ENCODE results near the gene CEP63.

Gene CEP63

GRCh38 chr3:134471521-134472193 lies 14.2 kb upstream of the CEP63 start:
- DNase-seq = no peak

GRCh38 chr3:134472831-134473230 lies 13.0 kb upstream of the CEP63 start:
- DNase-seq = no peak

GRCh38 chr3:134473868-134474546 lies 11.8 kb upstream of the CEP63 start:
- DNase-seq = peak; percentile 25 to 79

GRCh38 chr3:134474956-134475355 lies 10.9 kb upstream of the CEP63 start:
- no peak for DNase-seq

GRCh38 chr3:134476306-134476705 lies 9.6 kb upstream of the CEP63 start:
- DNase-seq = no peak

GRCh38 chr3:134477002-134477401 lies 8.9 kb upstream of the CEP63 start:
- no peak for DNase-seq

- DNase-seq = no peak
These were observed 7.9 kb upstream of the CEP63 start for GRCh38 chr3:134477938-134478337.

- DNase-seq = no peak
These were observed 5.3 kb upstream of the CEP63 start for GRCh38 chr3:134480546-134480945.

GRCh38 chr3:134481166-134481565 lies 4.7 kb upstream of the CEP63 start:
- no peak for DNase-seq

GRCh38 chr3:134482622-134483021 lies 3.2 kb upstream of the CEP63 start:
- no peak for DNase-seq

GRCh38 chr3:134483195-134483900 lies 2.5 kb upstream of the CEP63 start:
- peak; percentile 30 to 67 for DNase-seq

- peak in 1 of 2 experiments; percentile 62 for DNase-seq
These were observed 661 bp upstream of the CEP63 start for GRCh38 chr3:134485075-134485717.

GRCh38 chr3:134486577-134487041 lies 752 bp downstream of the CEP63 start:
- DNase-seq = peak in 1 of 2 experiments; percentile 40

- no peak for DNase-seq
These were observed 1.5 kb downstream of the CEP63 start for GRCh38 chr3:134487406-134487805.

GRCh38 chr3:134494495-134494894 lies 8.6 kb downstream of the CEP63 start:
- DNase-seq = no peak

GRCh38 chr3:134495980-134496379 lies 10.1 kb downstream of the CEP63 start:
- DNase-seq = no peak

- no peak for DNase-seq
These were observed 10.7 kb downstream of the CEP63 start for GRCh38 chr3:134496471-134497071.

GRCh38 chr3:134503266-134503665 lies 17.4 kb downstream of the CEP63 start:
- DNase-seq = no peak

- no peak for DNase-seq
These were observed 18.3 kb downstream of the CEP63 start for GRCh38 chr3:134504132-134504531.

GRCh38 chr3:134505485-134505884 lies 19.6 kb downstream of the CEP63 start:
- no peak for DNase-seq

- DNase-seq = no peak
These were observed 25.6 kb downstream of the CEP63 start for GRCh38 chr3:134511500-134511899.

GRCh38 chr3:134516905-134517304 lies 31.0 kb downstream of the CEP63 start:
- DNase-seq = no peak

- DNase-seq = peak in 1 of 2 experiments; percentile 13
These were observed 31.9 kb downstream of the CEP63 start for GRCh38 chr3:134517791-134518190.

Measured in SW 1271 (cell line).